Astrocyte (in vitro differentiated cells and primary cell): ENCODE results near the gene UGT1A9. TPM values are rescaled to one million over a fixed set of nuclear protein-coding genes. Genes with fewer than 3 reads are reported as not detected.

ENCODE experiments used
- DNase-seq: peaks from one replicate; pipeline ENCODE4 v3.0.0-alpha.2; 2010; ENCODE audit warnings: low read depth
- FAIRE-seq: peaks from 2 replicates; lab custom pipeline; 2011; peaks lifted over from hg19 to GRCh38; lab: Jason Lieb, UNC
- H2AFZ ChIP-seq: 2 replicates; pipeline ENCODE4 v1.6.0; 2012; ENCODE audit warnings: low read depth, low read length, inconsistent platforms
- H3K27ac ChIP-seq: 2 replicates; pipeline ENCODE4 v1.5.1; 2011; ENCODE audit warnings: low read depth, low read length, inconsistent platforms
- H3K27me3 ChIP-seq: 2 replicates; pipeline ENCODE4 v1.6.0; 2011; ENCODE audit warnings: low read length, inconsistent platforms; ENCODE audit not compliant: insufficient read depth
- H3K36me3 ChIP-seq: 2 replicates; pipeline ENCODE4 v1.5.1; 2011; ENCODE audit warnings: low read length, inconsistent platforms; ENCODE audit not compliant: insufficient read depth
- H3K4me1 ChIP-seq: 2 replicates; pipeline ENCODE4 v1.5.1; 2011; ENCODE audit warnings: low read length, inconsistent platforms; ENCODE audit not compliant: insufficient read depth
- H3K4me2 ChIP-seq: 2 replicates; pipeline ENCODE4 v1.6.0; 2012; ENCODE audit warnings: low read length, inconsistent platforms
- H3K4me3 ChIP-seq: 2 replicates; pipeline ENCODE4 v1.5.1; 2011; ENCODE audit warnings: low read depth, mild to moderate bottlenecking, low read length, inconsistent platforms; ENCODE audit not compliant: insufficient read depth
- H3K79me2 ChIP-seq: 2 replicates; pipeline ENCODE4 v1.6.0; 2012; ENCODE audit warnings: mild to moderate bottlenecking, low read length, inconsistent platforms; ENCODE audit not compliant: insufficient read depth
- H3K9ac ChIP-seq: 2 replicates; pipeline ENCODE4 v1.6.0; 2012; ENCODE audit warnings: mild to moderate bottlenecking, low read length, inconsistent platforms
- H3K9me3 ChIP-seq: 2 replicates; pipeline ENCODE4 v1.5.1; 2012; ENCODE audit warnings: low read depth, mild to moderate bottlenecking, low read length, inconsistent platforms; ENCODE audit not compliant: insufficient read depth
- H4K20me1 ChIP-seq: 2 replicates; pipeline ENCODE4 v1.6.0; 2012; ENCODE audit warnings: low read length, inconsistent platforms; ENCODE audit not compliant: insufficient read depth
- H3K27ac Mint-ChIP-seq: one replicate; pipeline ENCODE4 v1.8.0; 2021; ENCODE audit warnings: mild to moderate bottlenecking, mixed read lengths; ENCODE audit not compliant: unreplicated experiment
- H3K27me3 Mint-ChIP-seq: one replicate; pipeline ENCODE4 v1.8.0; 2021; ENCODE audit warnings: low read depth, mixed read lengths; ENCODE audit not compliant: unreplicated experiment
- H3K36me3 Mint-ChIP-seq: one replicate; pipeline ENCODE4 v1.8.0; 2021; ENCODE audit warnings: low read depth, mixed read lengths; ENCODE audit not compliant: unreplicated experiment
- H3K4me1 Mint-ChIP-seq: one replicate; pipeline ENCODE4 v1.8.0; 2021; ENCODE audit warnings: low read depth, mixed read lengths; ENCODE audit not compliant: unreplicated experiment
- H3K4me3 Mint-ChIP-seq: one replicate; pipeline ENCODE4 v1.8.0; 2021; ENCODE audit warnings: mild to moderate bottlenecking, moderate library complexity, mixed read lengths; ENCODE audit not compliant: unreplicated experiment
- H3K9me3 Mint-ChIP-seq: one replicate; pipeline ENCODE4 v1.8.0; 2021; ENCODE audit warnings: mild to moderate bottlenecking, mixed read lengths; ENCODE audit not compliant: unreplicated experiment
- EZH2 ChIP-seq: IDR thresholded peaks from 2 replicates; pipeline ENCODE4 v1.6.1; 2012; ENCODE audit warnings: mild to moderate bottlenecking, low read length, inconsistent platforms; ENCODE audit not compliant: insufficient read depth
- total RNA-seq: library from RNA; stranded (reverse); gene quantifications from 2 replicates; pipeline ENCODE4 v1.2.1, GENCODE V29; 2021
- TF ChIP-seq, protein P1 (sequence below): IDR thresholded peaks from 2 replicates; pipeline ENCODE4 v1.5.1; 2011; ENCODE audit warnings: low read depth, mild to moderate bottlenecking, inconsistent platforms, low read length, moderate library complexity; ENCODE audit not compliant: insufficient read depth

UGT1A9 gene
- total RNA-seq, 1 donor from 2014 or later = not detected

DNA sequence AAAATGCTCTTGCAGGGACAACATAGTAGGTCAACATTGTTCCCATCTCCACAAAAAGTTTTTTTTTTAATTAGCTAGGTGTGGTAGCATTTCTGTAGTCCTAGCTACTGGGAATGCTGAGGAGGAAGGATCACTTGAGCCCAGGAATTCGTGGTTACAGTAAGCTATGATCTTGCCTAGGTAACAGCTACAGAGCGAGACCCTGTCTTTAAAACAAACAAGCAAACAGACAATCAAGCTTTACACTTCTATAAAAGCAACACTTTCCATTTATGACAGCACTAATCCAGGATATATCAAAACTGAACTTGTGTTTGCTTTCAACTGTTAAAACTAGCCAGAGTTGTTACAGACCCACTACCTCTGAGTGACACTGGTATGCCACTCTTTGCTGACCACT lies 69.2 kb downstream of the UGT1A9 start:
- DNase-seq (no peak), FAIRE-seq (no peak)
- Histone ChIP-seq H3K4me3 (no peak overlapping the region), H3K4me1 (no peaks in the 10 kb centered on the region), H3K4me2 (no peak overlapping the region), H3K9ac (no peak overlapping the region), H4K20me1 (no peaks in the 10 kb centered on the region), H2AFZ (no peak overlapping the region), H3K27me3 (no peaks in the 10 kb centered on the region), H3K27ac (no peak overlapping the region), H3K9me3 (no peaks in the 10 kb centered on the region), H3K36me3 (no peaks in the 10 kb centered on the region), H3K79me2 (no peaks in the 10 kb centered on the region)
- Mint-ChIP-seq H3K27ac (no peak overlapping the region), H3K36me3 (no peaks in the 10 kb centered on the region), H3K27me3 (peaks cover 32% of the 10 kb centered on the region), H3K4me1 (no peaks in the 10 kb centered on the region), H3K4me3 (no peak overlapping the region), H3K9me3 (peaks cover 6% of the 10 kb centered on the region)
- TF ChIP-seq EZH2 = no peak
- TF ChIP-seq, protein P1, sequence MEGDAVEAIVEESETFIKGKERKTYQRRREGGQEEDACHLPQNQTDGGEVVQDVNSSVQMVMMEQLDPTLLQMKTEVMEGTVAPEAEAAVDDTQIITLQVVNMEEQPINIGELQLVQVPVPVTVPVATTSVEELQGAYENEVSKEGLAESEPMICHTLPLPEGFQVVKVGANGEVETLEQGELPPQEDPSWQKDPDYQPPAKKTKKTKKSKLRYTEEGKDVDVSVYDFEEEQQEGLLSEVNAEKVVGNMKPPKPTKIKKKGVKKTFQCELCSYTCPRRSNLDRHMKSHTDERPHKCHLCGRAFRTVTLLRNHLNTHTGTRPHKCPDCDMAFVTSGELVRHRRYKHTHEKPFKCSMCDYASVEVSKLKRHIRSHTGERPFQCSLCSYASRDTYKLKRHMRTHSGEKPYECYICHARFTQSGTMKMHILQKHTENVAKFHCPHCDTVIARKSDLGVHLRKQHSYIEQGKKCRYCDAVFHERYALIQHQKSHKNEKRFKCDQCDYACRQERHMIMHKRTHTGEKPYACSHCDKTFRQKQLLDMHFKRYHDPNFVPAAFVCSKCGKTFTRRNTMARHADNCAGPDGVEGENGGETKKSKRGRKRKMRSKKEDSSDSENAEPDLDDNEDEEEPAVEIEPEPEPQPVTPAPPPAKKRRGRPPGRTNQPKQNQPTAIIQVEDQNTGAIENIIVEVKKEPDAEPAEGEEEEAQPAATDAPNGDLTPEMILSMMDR = no peak

DNA sequence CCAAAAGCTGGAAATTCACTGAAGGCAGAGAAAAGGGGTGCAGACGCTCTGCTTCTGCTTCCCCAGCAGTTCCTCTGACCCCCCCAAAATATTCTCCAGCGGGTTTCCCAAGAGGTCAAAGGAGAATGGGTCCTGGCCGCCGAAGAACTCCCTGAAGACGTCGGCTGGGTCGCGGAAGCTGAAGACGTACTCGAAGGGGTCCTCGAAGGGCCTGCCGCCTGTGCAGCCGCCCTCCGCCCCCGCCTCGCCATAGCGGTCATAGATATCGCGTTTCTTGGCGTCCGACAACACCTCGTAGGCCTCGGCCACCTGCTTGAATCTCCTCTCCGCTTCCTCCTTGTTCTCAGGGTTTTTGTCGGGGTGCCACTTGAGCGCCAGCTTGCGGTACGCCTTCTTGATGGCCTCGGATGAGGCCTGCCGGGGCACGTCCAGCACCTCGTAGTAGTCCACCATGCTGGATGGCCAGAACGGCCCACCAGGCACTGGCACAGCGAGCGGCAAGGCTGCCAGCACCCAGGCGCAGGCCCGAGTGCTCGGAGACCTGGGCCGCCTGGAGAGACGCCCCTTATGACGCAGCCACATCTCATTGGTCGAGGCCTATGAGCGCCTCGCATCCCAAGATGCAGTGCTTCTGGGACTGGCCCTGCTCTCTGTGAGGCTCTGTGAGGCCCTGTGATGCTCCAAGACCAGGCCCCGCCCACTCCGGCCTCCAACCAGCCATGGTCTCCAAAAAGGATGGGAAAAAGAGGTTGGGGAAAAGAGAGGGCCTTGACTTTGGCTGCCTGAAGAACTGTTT lies 72.0 kb downstream of the UGT1A9 start:
- Histone ChIP-seq H3K4me2 (no peak overlapping the region), H3K36me3 (no peaks in the 10 kb centered on the region), H3K27me3 (no peaks in the 10 kb centered on the region), H4K20me1 (no peaks in the 10 kb centered on the region), H3K4me3 (no peak overlapping the region), H3K9ac (no peak overlapping the region), H2AFZ (no peak overlapping the region), H3K4me1 (no peaks in the 10 kb centered on the region), H3K79me2 (no peaks in the 10 kb centered on the region), H3K27ac (no peak overlapping the region), H3K9me3 (no peaks in the 10 kb centered on the region)
- no peak for FAIRE-seq
- DNase-seq = no peak
- Mint-ChIP-seq H3K4me3 (no peak overlapping the region), H3K4me1 (no peaks in the 10 kb centered on the region), H3K9me3 (no peaks in the 10 kb centered on the region), H3K27ac (no peak overlapping the region), H3K36me3 (no peaks in the 10 kb centered on the region), H3K27me3 (peaks cover 36% of the 10 kb centered on the region)
- TF ChIP-seq, protein P1 = no peak
- no peak for TF ChIP-seq EZH2
